ENCODE results near the gene EFEMP1. TPM values are rescaled to one million over a fixed set of nuclear protein-coding genes. Genes with fewer than 3 reads are reported as not detected.

EFEMP1 gene
- total and polyA plus RNA-seq, 10 of the 15 experiments (the other 5 are each of a cell fraction or from before 2014, with no cell fraction given) = 0.27 to 1.2 (median 0.35) TPM; not detected in 6

GRCh38 chr2:55968941-55969340 is 45.4 kb upstream of the EFEMP1 start (continued):
- no peak for TF ChIP-seq ZNF217 (IDR thresholded peaks at IDR 0.05)
- TF ChIP-seq CHD4 (IDR thresholded peaks at IDR 0.05) = no peak
- TF ChIP-seq MAX (IDR thresholded peaks at IDR 0.05; ENCODE audit: low read depth, low read length) = no peak
- no peak for TF ChIP-seq KLF5 (IDR thresholded peaks at IDR 0.05; ENCODE audit: partially characterized antibody)
- no peak for TF ChIP-seq BCL3 (IDR thresholded peaks at IDR 0.05; ENCODE audit: borderline replicate concordance, insufficient read depth, low read depth, low read length, poor library complexity, severe bottlenecking)
- TF ChIP-seq SMAD5 (IDR thresholded peaks at IDR 0.05; ENCODE audit: low read depth) = no peak

- no peak for ATAC-seq
- H3K79me2 ChIP-seq (ENCODE audit: control insufficient read depth, insufficient read depth, low read length) = no peaks in the 10 kb centered on the region
- intact Hi-C loops (cut with micrococcal nuclease; ENCODE audit: unreplicated experiment) = no loop called here
- ChIA-PET CTCF (interaction anchor here (0.6 to 3.0 kb wide), 3 partner anchors 195 to 271 kb away, joined by 4 to 15 read pairs (median 6); no protein-coding TSS in a partner anchor), SMC1A (ENCODE audit: uncharacterized antibody, unreplicated experiment) (interaction anchor here (1.2 kb wide), 1 partner anchor 64 kb away, joined by 3 read pairs; no protein-coding TSS in a partner anchor), RAD21 (ENCODE audit: unreplicated experiment) (no interaction called here), POLR2A (no interaction called here)
- H4K20me1 ChIP-seq (ENCODE audit: control insufficient read depth, insufficient read depth) = no peaks in the 10 kb centered on the region
- in situ Hi-C loops (cut with MboI) = no loop called here
- 55% methylated on average over 6 of the region's 6 CpGs for WGBS (ENCODE audit: insufficient coverage, insufficient replicate concordance, low lambda C conversion rate, missing lambda C conversion rate)
- H3K27me3 ChIP-seq (replicated peaks in 1 of 2; ENCODE audit: control insufficient read depth in 2 of 2, insufficient read depth in 2 of 2, low read length in 1 of 2) = peaks cover 0 to 1% of the 10 kb centered on the region in 2 experiments; a peak in 1 of 4 replicates
- H3K4me1 ChIP-seq (ENCODE audit: control insufficient read depth, insufficient read depth, low read length) = no peaks in the 10 kb centered on the region
- FAIRE-seq = no peak
- H3K36me3 ChIP-seq (ENCODE audit: control insufficient read depth in 2 of 2, insufficient read depth in 2 of 2, low read length in 1 of 2) = no peaks in the 10 kb centered on the region
- H3K4me3 ChIP-seq = no peak overlapping the region
- no TSS peak for BruUV-seq (replicated peaks)
- no peak overlapping the region for H3K27ac ChIP-seq (ENCODE audit: control insufficient read depth, insufficient read depth)
- H3K4me2 ChIP-seq (ENCODE audit: control insufficient read depth, insufficient read depth) = no peak overlapping the region
- H2AFZ ChIP-seq (ENCODE audit: control insufficient read depth, low read depth, low read length) = no peak overlapping the region
- no peak for TF ChIP-seq HDAC2 (IDR thresholded peaks at IDR 0.05)
- no peaks in the 10 kb centered on the region for H3K9me3 ChIP-seq (replicated peaks; ENCODE audit: control insufficient read depth, insufficient read depth, low read length)
- DNase-seq (ENCODE audit: low read depth, low spot score) = no peak
- no peak overlapping the region for H3K9ac ChIP-seq (ENCODE audit: control insufficient read depth, insufficient read depth, low read length)
Observed at GRCh38 chr2:55966401-55967118, 43.0 kb upstream of the EFEMP1 start.
